Measurements from ENCODE around the gene TOPBP1. TPM values are rescaled to one million over a fixed set of nuclear protein-coding genes. Genes with fewer than 3 reads are reported as not detected.
A peak's percentile ranks its signal among the peaks of the same experiment; 100 is the strongest.

The TOPBP1 gene
- total and polyA plus RNA-seq, 2 donors (not counting 3 experiments of a cell fraction or from before 2014, with no cell fraction given) = 23.3 to 42.2 TPM

DNA sequence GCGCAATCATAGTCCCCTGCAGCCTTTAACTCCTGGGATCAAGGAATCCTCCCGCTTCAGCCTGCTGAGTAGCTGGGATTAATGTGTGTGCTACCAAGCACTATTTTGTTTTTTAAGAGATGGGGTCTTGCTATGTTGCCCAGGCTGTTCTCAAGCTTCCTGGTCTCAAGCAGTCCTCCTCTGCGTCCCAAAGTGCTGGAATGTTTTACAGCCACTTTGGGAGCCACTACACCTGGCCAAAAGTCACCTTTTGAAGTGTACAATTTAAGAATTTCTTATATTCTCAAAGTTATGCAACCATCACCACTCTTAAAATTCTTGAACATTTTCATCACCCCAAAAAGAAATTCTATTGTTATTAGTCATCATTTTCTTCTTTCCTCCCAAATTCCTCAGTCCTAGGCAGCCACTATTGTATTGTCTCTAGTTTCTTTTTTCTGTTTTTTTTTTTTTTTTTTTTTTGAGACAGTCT, 70.4 kb downstream of the TOPBP1 start:
- H3K36me3 ChIP-seq (ENCODE audit: control insufficient read depth in 2 of 2, extremely low read depth in 1 of 2, insufficient read depth in 2 of 2, low read length in 2 of 2) = peaks cover 12 to 28% of the 10 kb centered on the region in 2 experiments
- CTCF ChIA-PET = no interaction called here
- FAIRE-seq = peak; percentile 53
- H3K27me3 ChIP-seq (ENCODE audit: control insufficient read depth in 2 of 2, insufficient read depth in 2 of 2, low read length in 2 of 2) = no peaks in the 10 kb centered on the region
- H3K9me1 ChIP-seq (replicated peaks; ENCODE audit: control insufficient read depth, extremely low read depth, insufficient read depth, low read length) = no peaks in the 10 kb centered on the region
- peaks cover 29% of the 10 kb centered on the region for H3K4me1 ChIP-seq (ENCODE audit: control insufficient read depth, extremely low read depth, insufficient read depth, low read length)
- no peaks in the 10 kb centered on the region for H3K9me3 ChIP-seq (replicated peaks; ENCODE audit: control insufficient read depth, insufficient read depth, low read length)
- intact Hi-C loops (cut with micrococcal nuclease) = loop anchor here (1.0 kb wide), 1 partner anchor 53 kb away; no protein-coding TSS in a partner anchor
- H4K20me1 ChIP-seq (replicated peaks; ENCODE audit: control insufficient read depth, extremely low read depth, insufficient read depth, low read length) = peaks cover 2% of the 10 kb centered on the region
- no TSS peak for BruUV-seq (replicated peaks)
- H3K4me3 ChIP-seq (replicated peaks in 1 of 3; ENCODE audit: insufficient read depth in 1 of 3, low read depth in 1 of 3, low read length in 3 of 3) = no peak overlapping the region
- no peak for TF ChIP-seq EZH2 (IDR thresholded peaks at IDR 0.05; ENCODE audit: borderline replicate concordance, low read depth, low read length, severe bottlenecking)
- TF ChIP-seq, protein P1, sequence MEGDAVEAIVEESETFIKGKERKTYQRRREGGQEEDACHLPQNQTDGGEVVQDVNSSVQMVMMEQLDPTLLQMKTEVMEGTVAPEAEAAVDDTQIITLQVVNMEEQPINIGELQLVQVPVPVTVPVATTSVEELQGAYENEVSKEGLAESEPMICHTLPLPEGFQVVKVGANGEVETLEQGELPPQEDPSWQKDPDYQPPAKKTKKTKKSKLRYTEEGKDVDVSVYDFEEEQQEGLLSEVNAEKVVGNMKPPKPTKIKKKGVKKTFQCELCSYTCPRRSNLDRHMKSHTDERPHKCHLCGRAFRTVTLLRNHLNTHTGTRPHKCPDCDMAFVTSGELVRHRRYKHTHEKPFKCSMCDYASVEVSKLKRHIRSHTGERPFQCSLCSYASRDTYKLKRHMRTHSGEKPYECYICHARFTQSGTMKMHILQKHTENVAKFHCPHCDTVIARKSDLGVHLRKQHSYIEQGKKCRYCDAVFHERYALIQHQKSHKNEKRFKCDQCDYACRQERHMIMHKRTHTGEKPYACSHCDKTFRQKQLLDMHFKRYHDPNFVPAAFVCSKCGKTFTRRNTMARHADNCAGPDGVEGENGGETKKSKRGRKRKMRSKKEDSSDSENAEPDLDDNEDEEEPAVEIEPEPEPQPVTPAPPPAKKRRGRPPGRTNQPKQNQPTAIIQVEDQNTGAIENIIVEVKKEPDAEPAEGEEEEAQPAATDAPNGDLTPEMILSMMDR (IDR thresholded peaks at IDR 0.05; ENCODE audit: extremely low read depth in 1 of 2, insufficient read depth in 1 of 2, low read depth in 1 of 2, low read length in 2 of 2) = no peak
- no peak for TF ChIP-seq FOS (IDR thresholded peaks at IDR 0.05; ENCODE audit: borderline replicate concordance, insufficient read depth, low read length)
- peak; percentile 70 for TF ChIP-seq JUN (IDR thresholded peaks at IDR 0.05; ENCODE audit: borderline replicate concordance, insufficient read depth, insufficient read length, low read depth)
- peak; percentile 22 for TF ChIP-seq POLR2AphosphoS5 (IDR thresholded peaks at IDR 0.05; ENCODE audit: insufficient read depth, low read depth, low read length)
- TF ChIP-seq GATA2 (IDR thresholded peaks at IDR 0.05; ENCODE audit: insufficient read depth, insufficient read length, low read depth, low read length) = no peak
- peak; percentile 57 for TF ChIP-seq POLR2A (IDR thresholded peaks at IDR 0.05; ENCODE audit: low read depth, low read length)
- no peak for TF ChIP-seq MYC (IDR thresholded peaks at IDR 0.05; ENCODE audit: low read depth, low read length)
- TF ChIP-seq, protein P2, sequence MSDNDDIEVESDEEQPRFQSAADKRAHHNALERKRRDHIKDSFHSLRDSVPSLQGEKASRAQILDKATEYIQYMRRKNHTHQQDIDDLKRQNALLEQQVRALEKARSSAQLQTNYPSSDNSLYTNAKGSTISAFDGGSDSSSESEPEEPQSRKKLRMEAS (IDR thresholded peaks at IDR 0.05; ENCODE audit: insufficient read depth, insufficient read length) = no peak
- dilution Hi-C loops (cut with MboI; ENCODE audit: extremely low pct_ligation_motif_present, low sequenced_read_pairs) = no loop called here
- DNase-seq (ENCODE audit: low read depth, low spot score) = peak; percentile 45
- H3K9ac ChIP-seq (replicated peaks; ENCODE audit: extremely low read depth, insufficient read depth, low read length) = peak overlapping the region; percentile 9
- POLR2A ChIA-PET = interaction anchor here (0.6 kb wide), 1 partner anchor 129 kb away, joined by 3 read pairs; no protein-coding TSS in a partner anchor
- peak overlapping the region; percentile 72 for H3K27ac ChIP-seq (ENCODE audit: insufficient read depth, low read depth, low read length)
- peak overlapping the region; percentile 57 for H3K4me2 ChIP-seq (ENCODE audit: insufficient read depth, low read length)
- H2AFZ ChIP-seq (ENCODE audit: low read depth, low read length) = no peak overlapping the region
- peaks cover 15% of the 10 kb centered on the region for H3K79me2 ChIP-seq (ENCODE audit: control insufficient read depth, insufficient read depth, low read length)
